Measurements from ENCODE around the gene LRP6.

GRCh38 chr12:12301122-12301521 lies 34.3 kb upstream of the LRP6 start:
- TF ChIP-seq EP300 (conservative IDR thresholded peaks at IDR 0.05; ENCODE audit: poor library complexity, severe bottlenecking) (no peak), POLR2AphosphoS5 (IDR thresholded peaks at IDR 0.05) (no peak), CTCF (IDR thresholded peaks at IDR 0.05; ENCODE audit: poor library complexity, severe bottlenecking) (no peak), TAF1 (IDR thresholded peaks at IDR 0.05; ENCODE audit: low read depth) (no peak), SMC3 (conservative IDR thresholded peaks at IDR 0.05; ENCODE audit: poor library complexity) (no peak), RAD21 (conservative IDR thresholded peaks at IDR 0.05) (no peak), REST (IDR thresholded peaks at IDR 0.05; ENCODE audit: borderline replicate concordance) (no peak), EZH2 (IDR thresholded peaks at IDR 0.05; ENCODE audit: borderline replicate concordance, insufficient read depth, low read length, poor library complexity, severe bottlenecking) (no peak), MXI1 (conservative IDR thresholded peaks at IDR 0.05; ENCODE audit: poor library complexity, severe bottlenecking) (no peak)
